Progenitor cell of endocrine pancreas (in vitro differentiated cells): Measurements from ENCODE around the gene RRAGB. TPM values are rescaled to one million over a fixed set of nuclear protein-coding genes. Genes with fewer than 3 reads are reported as not detected.
"Not testable (repeated sequence)": the region's sequence is repeated elsewhere in the genome, so short reads cannot be mapped to it uniquely, and the experiment has no call there.

Experiments used
- DNase-seq: peaks from one replicate; pipeline ENCODE4 v3.0.0; 2021; ENCODE audit warnings: low spot score; ENCODE audit not compliant: unreplicated experiment
- H3K27ac Mint-ChIP-seq: 2 replicates; pipeline ENCODE4 v1.8.0; 2021; ENCODE audit warnings: mild to moderate bottlenecking, moderate library complexity, mixed read lengths
- H3K27me3 Mint-ChIP-seq: 2 replicates; pipeline ENCODE4 v1.8.0; 2021; ENCODE audit warnings: mixed read lengths
- H3K36me3 Mint-ChIP-seq: 2 replicates; pipeline ENCODE4 v1.8.0; 2022; ENCODE audit warnings: mixed read lengths; ENCODE audit not compliant: insufficient read depth
- H3K4me1 Mint-ChIP-seq: 2 replicates; pipeline ENCODE4 v1.8.0; 2021; ENCODE audit warnings: low read depth, mixed read lengths
- H3K4me3 Mint-ChIP-seq: 2 replicates; pipeline ENCODE4 v1.8.0; 2021; ENCODE audit warnings: low read depth, mild to moderate bottlenecking, moderate library complexity, mixed read lengths
- H3K9me3 Mint-ChIP-seq: 2 replicates; pipeline ENCODE4 v1.8.0; 2021; ENCODE audit warnings: low read depth, mixed read lengths
- total RNA-seq: library from RNA; stranded (reverse); gene quantifications from 2 replicates; pipeline ENCODE4 v1.2.1, GENCODE V29; 2021
- TF ChIP-seq, protein P1 (sequence below): fragments of 200-600 bp; sonication (generic); IDR thresholded peaks from one replicate; pipeline ENCODE4 v1.5.0; 2021; ENCODE audit warnings: antibody characterized with exemption, mild to moderate bottlenecking; ENCODE audit not compliant: unreplicated experiment

RRAGB gene
- total RNA-seq, 1 donor from 2014 or later: 22.6 TPM

DNA sequence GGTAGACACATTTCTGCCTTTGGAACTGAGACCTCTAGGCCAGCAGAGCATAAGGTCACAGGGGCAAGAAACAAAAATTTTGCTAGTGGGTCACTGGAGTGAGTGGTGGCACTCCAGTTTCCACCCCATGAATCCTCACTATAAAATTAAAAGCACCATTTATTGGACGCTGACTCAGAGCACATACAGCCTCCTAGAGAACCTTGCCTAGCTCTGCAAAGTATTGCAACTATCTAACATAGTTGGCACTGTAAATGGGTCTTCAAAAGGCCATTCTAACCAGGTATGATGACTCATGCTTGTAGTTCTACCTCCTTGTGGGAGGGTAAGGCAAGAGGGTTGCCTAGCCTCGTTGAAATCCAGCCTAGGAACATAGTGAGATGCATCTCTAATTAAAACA lies 25.1 kb downstream of the RRAGB start:
- no peaks in the 10 kb centered on the region for H3K4me1 Mint-ChIP-seq
- no peaks in the 10 kb centered on the region for H3K27me3 Mint-ChIP-seq
- TF ChIP-seq, protein P1, sequence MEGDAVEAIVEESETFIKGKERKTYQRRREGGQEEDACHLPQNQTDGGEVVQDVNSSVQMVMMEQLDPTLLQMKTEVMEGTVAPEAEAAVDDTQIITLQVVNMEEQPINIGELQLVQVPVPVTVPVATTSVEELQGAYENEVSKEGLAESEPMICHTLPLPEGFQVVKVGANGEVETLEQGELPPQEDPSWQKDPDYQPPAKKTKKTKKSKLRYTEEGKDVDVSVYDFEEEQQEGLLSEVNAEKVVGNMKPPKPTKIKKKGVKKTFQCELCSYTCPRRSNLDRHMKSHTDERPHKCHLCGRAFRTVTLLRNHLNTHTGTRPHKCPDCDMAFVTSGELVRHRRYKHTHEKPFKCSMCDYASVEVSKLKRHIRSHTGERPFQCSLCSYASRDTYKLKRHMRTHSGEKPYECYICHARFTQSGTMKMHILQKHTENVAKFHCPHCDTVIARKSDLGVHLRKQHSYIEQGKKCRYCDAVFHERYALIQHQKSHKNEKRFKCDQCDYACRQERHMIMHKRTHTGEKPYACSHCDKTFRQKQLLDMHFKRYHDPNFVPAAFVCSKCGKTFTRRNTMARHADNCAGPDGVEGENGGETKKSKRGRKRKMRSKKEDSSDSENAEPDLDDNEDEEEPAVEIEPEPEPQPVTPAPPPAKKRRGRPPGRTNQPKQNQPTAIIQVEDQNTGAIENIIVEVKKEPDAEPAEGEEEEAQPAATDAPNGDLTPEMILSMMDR: no peak
- H3K36me3 Mint-ChIP-seq: peaks cover 29% of the 10 kb centered on the region
- H3K9me3 Mint-ChIP-seq: peaks cover 17% of the 10 kb centered on the region
- H3K27ac Mint-ChIP-seq: no peak overlapping the region
- no peak for DNase-seq
- no peak overlapping the region for H3K4me3 Mint-ChIP-seq

DNA sequence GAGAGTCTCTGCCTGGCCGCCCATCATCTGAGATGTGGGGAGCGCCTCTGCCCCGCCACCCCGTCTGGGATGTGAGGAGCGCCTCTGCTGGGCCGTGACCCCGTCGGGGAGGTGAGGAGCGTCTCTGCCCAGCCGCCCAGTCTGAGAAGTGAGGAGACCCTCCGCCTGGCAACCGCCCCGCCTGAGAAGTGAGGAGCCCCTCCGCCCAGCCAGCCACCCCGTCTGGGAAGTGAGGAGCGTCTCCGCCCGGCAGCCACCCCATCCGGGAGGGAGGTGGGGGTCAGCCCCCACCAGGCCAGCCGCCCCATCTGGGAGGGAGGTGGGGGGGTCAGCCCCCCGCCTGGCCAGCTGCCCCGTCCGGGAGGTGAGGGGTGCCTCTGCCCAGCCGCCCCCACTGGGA lies 30.9 kb downstream of the RRAGB start:
- DNase-seq, H3K4me1 Mint-ChIP-seq, H3K27me3 Mint-ChIP-seq, H3K4me3 Mint-ChIP-seq, H3K27ac Mint-ChIP-seq: not testable (repeated sequence)
- peaks cover 28% of the 10 kb centered on the region for H3K36me3 Mint-ChIP-seq
- peaks cover 13% of the 10 kb centered on the region for H3K9me3 Mint-ChIP-seq

DNA sequence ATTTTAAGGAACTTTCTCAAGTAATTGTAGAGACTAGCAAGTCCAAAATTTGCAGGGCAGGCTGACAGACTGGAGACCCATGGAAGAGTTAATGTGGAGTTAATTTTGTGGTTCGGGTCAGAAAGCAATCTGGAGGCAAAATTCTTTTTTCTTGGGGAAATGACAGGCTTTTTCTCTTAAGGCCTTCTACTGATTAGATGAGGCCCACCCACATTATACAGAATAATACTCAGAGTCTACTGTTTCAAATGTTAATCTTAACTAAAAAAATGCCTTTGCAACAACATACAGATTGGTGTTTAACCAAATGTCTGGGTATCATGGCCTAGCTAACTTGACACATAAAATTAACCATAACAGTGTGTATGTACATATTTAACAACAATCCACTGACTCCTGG lies 32.7 kb downstream of the RRAGB start:
- H3K9me3 Mint-ChIP-seq: peaks cover 9% of the 10 kb centered on the region

DNA sequence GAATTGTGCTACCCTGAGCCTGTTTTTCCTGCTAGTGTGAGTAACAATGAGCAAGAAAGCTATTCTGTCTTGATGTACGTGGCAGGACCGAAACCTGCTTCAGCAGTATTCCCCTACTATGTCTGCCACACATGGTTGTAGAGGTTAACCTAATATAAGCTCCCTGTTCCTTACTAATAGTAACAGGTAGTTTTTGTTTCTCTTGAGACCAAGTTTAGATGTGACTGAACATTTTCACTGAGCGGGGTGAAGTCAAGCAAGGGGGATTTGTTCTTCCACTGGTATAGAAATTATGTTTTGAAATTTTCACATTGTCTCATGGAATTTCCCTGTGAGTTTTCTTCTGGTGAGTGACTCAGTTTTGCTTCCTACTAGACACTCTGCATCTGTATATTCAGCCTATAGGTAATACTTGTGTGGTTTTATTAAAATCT lies 37.3 kb downstream of the RRAGB start:
- no peak for DNase-seq
- H3K4me1 Mint-ChIP-seq: no peaks in the 10 kb centered on the region
- H3K4me3 Mint-ChIP-seq: no peak overlapping the region
- no peak overlapping the region for H3K27ac Mint-ChIP-seq
- H3K27me3 Mint-ChIP-seq: no peaks in the 10 kb centered on the region
- peaks cover 5% of the 10 kb centered on the region for H3K36me3 Mint-ChIP-seq
- TF ChIP-seq, protein P1: no peak
- peaks cover 4% of the 10 kb centered on the region for H3K9me3 Mint-ChIP-seq

More for the DNA sequence above, 32.7 kb downstream of the RRAGB start:
- H3K27ac Mint-ChIP-seq: no peak overlapping the region
- DNase-seq: no peak
- TF ChIP-seq, protein P1: no peak
- H3K4me1 Mint-ChIP-seq: no peaks in the 10 kb centered on the region
- no peak overlapping the region for H3K4me3 Mint-ChIP-seq
- peaks cover 22% of the 10 kb centered on the region for H3K36me3 Mint-ChIP-seq
- H3K27me3 Mint-ChIP-seq: no peaks in the 10 kb centered on the region

DNA sequence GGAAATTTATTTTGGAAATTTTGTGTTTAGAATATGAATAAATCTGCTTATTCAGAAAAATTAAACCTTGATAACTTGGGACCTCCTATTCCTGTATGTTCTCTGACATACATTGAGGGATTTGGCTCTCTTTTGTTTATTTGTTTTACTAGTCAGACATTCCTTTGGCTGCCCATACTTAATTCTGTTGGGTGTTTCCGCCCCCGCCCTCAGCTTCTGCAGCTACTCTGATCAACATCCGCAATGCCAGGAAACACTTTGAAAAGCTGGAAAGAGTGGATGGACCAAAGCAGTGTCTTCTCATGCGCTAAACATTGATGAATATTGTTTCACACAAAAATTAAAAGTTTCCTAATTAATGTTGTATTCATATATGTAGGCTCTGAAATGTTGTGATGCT lies 40.5 kb downstream of the RRAGB start:
- TF ChIP-seq, protein P1: no peak
- peaks cover 18% of the 10 kb centered on the region for H3K9me3 Mint-ChIP-seq
- no peak overlapping the region for H3K27ac Mint-ChIP-seq
- no peaks in the 10 kb centered on the region for H3K27me3 Mint-ChIP-seq
- H3K4me1 Mint-ChIP-seq: no peaks in the 10 kb centered on the region
- DNase-seq: no peak
- peaks cover 11% of the 10 kb centered on the region for H3K36me3 Mint-ChIP-seq
- no peak overlapping the region for H3K4me3 Mint-ChIP-seq

DNA sequence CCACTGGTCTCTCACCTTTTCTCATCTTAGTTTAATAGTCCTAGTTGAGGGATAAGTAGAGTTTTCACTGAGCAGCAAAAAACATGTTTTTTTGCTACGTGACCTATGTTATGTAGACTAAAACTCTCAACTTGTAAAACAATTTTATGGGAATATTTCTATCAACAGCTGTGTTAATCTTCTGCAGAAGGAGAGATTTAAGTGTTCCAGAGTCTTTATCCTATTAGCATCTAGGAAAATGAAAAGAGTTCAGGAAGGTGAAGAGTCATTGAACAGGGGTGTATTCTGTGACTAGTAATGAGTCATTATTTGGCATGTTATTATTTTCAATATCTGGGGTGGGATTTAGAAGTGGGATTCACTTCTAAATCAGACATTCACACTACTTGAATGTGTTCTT lies 41.9 kb downstream of the RRAGB start:
- no peak for DNase-seq
- Mint-ChIP-seq H3K36me3 (peaks cover 13% of the 10 kb centered on the region), H3K4me3 (no peak overlapping the region), H3K27me3 (no peaks in the 10 kb centered on the region), H3K9me3 (peaks cover 23% of the 10 kb centered on the region), H3K4me1 (no peaks in the 10 kb centered on the region), H3K27ac (no peak overlapping the region)
- TF ChIP-seq, protein P1: no peak
